Measurements from ENCODE around the gene RNF112. TPM values are rescaled to one million over a fixed set of nuclear protein-coding genes. Genes with fewer than 3 reads are reported as not detected.

The RNF112 gene
- total RNA-seq, 4 donors from 2014 or later, result 0.54 to 4.2 (median 1.3) TPM

- intact Hi-C loops (cut with DNase I; ENCODE audit: low total_unique reads), result no loop called here
- DNase-seq (ENCODE audit: low spot score in 2 of 2), result no peak
- H3K4me3 ChIP-seq (ENCODE audit: low read depth, poor library complexity, severe bottlenecking), result no peak overlapping the region
- TF ChIP-seq POLR2A (IDR thresholded peaks at IDR 0.05) (no peak), CTCF (IDR thresholded peaks at IDR 0.05) (no peak)
- 78 to 87% methylated on average over 13 of the region's 13 CpGs for WGBS, 2 donors
Measured at GRCh38 chr17:19415311-19415710, 4.3 kb downstream of the RNF112 start.

DNA sequence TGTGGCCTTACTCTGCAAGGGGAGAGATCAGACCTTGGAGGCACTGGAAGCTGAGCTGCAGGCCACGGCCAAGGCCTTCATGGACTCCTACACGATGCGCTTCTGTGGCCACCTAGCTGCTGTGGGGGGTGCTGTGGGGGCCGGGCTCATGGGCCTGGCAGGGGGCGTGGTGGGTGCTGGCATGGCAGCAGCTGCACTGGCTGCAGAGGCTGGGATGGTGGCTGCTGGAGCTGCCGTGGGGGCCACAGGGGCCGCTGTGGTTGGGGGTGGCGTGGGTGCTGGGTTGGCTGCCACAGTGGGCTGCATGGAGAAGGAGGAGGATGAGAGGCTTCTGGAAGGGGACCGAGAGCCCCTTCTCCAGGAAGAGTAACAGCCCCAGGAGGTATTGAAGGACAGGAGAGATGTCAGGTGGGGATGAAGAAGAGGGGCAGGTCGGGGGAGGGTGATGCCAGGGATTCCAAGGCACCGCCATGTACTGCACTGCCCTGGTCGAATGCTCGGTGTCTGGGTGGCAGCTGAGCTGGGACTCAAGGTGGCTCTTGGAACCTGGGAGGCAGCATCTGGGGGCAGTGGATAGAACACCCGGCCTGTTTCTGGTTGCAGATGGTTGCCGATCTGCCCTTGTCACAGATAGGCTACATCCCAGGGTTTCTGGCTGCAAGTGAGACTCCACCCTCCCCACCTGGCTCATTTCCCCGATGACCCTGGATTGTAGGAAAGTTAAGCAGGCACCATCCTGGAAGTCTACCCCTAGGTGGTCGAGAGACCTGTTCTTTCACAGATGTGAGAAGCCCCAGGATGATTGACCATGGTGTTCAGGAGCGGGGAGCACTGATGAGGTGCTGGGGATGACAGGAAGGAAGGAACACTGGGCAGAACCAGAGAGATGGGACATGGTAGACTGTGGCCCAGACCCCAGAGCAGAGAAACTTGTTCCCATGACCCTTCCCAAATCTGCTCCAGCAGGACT, 5.1 kb downstream of the RNF112 start:
- intact Hi-C loops (cut with DNase I; ENCODE audit: low total_unique reads), result no loop called here
- H3K4me3 ChIP-seq (ENCODE audit: low read depth, poor library complexity, severe bottlenecking), result no peak overlapping the region
- WGBS, 2 donors, result 92 to 93% methylated on average over 16 to 18 of the region's 18 CpGs
- no peak for TF ChIP-seq CTCF (IDR thresholded peaks at IDR 0.05)
- TF ChIP-seq POLR2A (IDR thresholded peaks at IDR 0.05), result no peak
- DNase-seq (ENCODE audit: low spot score in 2 of 2), result no peak

DNA sequence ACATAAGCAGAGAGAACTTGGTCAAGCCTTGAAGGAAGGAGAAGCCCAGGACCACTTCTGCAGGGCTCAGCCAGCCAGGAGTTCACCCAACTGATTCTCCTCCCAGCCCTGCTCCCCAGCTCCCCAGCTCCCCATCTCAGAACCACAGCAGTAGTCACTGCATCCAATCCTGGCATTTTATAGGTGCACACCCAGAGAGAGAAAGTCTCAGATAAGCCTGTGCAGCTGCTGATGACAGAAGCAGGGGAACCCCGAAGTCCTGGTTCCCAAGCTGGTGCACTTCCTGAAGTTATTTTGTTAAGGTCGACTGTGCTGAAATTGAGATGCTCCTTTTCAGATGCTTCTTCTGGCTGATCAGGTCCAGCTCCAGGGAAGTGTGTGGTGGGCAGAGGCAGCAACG, 6.6 kb downstream of the RNF112 start:
- DNase-seq (ENCODE audit: low spot score in 2 of 2), result no peak
- no peak for TF ChIP-seq CTCF (IDR thresholded peaks at IDR 0.05)
- no peak for TF ChIP-seq POLR2A (IDR thresholded peaks at IDR 0.05)
- 35 to 42% methylated on average over 3 of the region's 3 CpGs for WGBS, 2 donors
- intact Hi-C loops (cut with DNase I; ENCODE audit: low total_unique reads), result no loop called here
- no peak overlapping the region for H3K4me3 ChIP-seq (ENCODE audit: low read depth, poor library complexity, severe bottlenecking)

DNA sequence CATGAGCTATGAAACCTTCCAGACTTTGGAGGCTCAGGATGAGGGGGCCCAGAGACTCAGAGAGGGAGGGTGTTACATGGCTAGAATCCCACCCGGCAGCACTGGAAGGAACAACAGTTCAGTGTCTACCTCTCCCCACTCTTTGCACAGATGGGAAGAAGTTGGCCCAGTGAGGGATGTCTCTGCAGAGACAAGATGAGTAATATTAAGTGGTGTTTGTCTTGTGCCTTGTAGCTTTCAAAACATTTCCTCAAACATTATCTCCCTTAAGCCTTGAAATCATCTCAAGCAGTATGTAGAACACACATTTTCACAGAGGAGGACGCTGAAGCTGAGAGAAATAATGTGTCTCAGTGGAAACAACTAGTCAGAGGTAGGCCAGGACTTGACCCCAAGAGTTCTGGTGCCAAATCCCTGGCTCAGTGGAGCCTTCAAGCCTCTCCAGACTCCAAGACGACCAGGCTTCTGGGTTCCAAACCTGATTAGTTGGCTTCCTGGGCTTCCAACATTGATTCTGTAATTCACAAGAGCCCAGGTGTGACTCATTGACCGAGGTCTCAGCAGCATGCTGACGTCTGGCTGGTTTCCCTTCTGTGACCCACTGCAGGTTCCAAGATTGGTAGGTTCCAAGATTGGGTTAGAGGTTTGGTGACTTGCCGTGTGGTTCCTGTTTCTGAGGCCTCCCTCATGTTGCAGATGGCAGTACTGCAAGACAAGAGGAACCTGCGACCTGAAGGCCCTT, 7.4 kb downstream of the RNF112 start:
- no peak for TF ChIP-seq POLR2A (IDR thresholded peaks at IDR 0.05)
- no peak for TF ChIP-seq CTCF (IDR thresholded peaks at IDR 0.05)
- WGBS, 2 donors, result 61 to 64% methylated on average over 7 of the region's 7 CpGs
- intact Hi-C loops (cut with DNase I; ENCODE audit: low total_unique reads), result no loop called here
- no peak for DNase-seq (ENCODE audit: low spot score in 2 of 2)
- no peak overlapping the region for H3K4me3 ChIP-seq (ENCODE audit: low read depth, poor library complexity, severe bottlenecking)

- TF ChIP-seq CTCF (IDR thresholded peaks at IDR 0.05), result no peak
- no peak overlapping the region for H3K4me3 ChIP-seq (ENCODE audit: low read depth, poor library complexity, severe bottlenecking)
- WGBS, 2 donors, result 67 to 71% methylated on average over 4 of the region's 4 CpGs
- DNase-seq (ENCODE audit: low spot score in 2 of 2), result no peak
- intact Hi-C loops (cut with DNase I; ENCODE audit: low total_unique reads), result no loop called here
Measured at GRCh38 chr17:19421219-19421618, 10.2 kb downstream of the RNF112 start.

Data from lower leg skin (tissue), 4 donors.